Fibroblast of the conjunctiva (primary cell): ENCODE results near the gene RABGAP1L.
"Not testable (repeated sequence)": the region's sequence is repeated elsewhere in the genome, so short reads cannot be mapped to it uniquely, and the experiment has no call there.

ENCODE experiments used
- DNase-seq: peaks from one replicate; pipeline ENCODE4 v3.0.0-alpha.2; 2010; ENCODE audit warnings: low read depth

Gene RABGAP1L

GRCh38 chr1:174997041-174997440 is 837.7 kb downstream of the RABGAP1L start:
- no peak for DNase-seq

GRCh38 chr1:174998569-174999215 is 839.4 kb downstream of the RABGAP1L start:
- DNase-seq, result no peak

DNA sequence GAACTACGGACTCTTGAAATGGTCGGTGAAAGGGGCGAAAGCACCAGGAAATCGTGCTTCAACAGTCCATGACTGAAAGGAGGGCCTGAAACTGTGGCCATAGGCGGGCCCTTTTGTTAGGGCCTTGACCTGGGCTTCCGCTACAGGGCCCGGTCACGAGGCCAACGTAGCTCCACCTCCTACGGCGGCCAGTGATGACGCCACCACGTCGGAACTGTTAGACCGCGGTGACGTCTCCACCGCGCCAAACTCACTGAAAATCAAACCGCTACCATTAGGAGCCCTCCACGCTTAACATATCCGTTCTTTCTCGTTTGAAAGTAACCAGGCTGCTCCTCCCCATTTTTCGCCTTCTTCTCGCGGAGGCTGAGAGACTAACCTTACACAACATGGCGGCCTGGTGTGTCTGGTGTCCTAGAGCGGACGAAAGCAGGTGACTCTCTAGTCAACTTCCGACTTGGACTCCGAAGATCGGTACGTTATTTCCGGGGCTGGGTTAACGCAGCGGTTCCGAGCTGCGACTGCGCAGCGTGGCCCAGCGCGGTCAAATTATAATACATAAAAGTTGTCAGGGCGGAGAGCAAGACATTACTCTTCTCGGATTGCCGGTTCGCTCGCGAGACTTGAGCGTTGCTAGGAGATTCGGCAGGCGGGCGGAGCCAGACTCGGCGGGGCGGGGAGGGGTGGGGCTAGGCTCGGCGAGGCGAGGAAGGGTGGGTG is 840.1 kb downstream of the RABGAP1L start:
- peak; percentile 99 for DNase-seq

DNA sequence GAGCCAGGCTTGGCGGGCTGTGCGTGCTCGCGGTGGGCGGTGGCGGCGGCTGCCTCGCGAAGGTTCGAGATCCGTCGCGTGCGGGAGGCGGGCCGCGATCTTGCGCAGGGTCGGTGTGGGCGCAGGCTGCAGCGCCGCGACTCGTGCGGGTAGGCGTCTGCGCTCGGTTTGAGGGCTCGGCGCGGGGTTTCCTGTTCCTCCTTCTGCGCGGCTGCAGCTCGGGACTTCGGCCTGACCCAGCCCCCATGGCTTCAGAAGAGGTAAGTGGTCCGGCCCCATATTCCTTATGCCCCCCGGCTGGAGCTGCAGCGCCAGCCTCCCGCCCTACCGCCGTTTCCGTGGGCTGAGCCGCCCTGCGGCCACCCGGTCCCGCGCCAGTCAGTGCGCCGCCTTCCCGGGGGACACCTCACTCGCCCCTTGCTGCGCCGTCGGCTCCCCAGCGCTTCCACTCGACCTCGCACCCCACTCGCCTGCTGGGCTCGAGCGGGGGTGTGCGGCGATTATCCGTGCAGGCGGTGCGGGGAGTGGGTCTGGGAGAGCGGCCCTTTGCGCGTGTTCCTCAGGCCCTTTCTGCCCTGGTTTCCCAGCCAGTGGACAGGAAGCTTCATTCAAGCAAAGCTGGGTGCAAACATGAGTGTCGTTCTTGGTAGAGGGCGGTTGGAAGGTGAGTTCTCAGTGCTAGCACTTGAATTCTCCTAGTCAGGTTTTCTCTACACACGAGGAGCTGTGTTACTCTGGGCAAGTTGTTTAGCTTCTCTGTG is 840.8 kb downstream of the RABGAP1L start, which contains the start of gene CACYBP:
Gene CACYBP, plus strand, starts transcription at position 12 of the 761 bp plus-strand sequence. Its CDS starts 234 bp downstream, at position 246.
- DNase-seq, result no peak

DNA sequence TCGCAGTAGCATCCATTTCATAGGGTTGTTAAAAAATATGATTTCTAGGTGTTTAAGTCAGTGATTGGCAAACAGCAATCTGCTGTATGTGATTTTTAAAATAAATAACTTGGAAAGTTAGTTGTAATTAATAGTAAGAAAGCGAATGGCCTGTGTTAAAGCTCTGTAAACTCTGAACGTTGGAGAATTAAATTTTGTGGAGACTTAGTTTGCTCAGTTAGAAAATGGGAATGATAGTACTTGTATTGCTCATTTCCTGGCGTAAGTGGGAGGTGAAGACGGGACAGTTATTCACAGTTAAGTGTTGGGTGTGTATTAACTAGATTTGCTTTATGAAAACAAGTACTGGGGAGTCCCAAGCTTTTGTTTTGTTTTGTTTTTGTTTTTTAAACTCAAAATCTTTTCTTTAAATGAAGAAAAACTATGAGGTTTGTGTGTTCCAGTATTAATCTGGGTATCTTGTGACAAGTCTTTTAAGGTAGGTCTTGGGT is 841.4 kb downstream of the RABGAP1L start:
- DNase-seq, result no peak

GRCh38 chr1:175002910-175003517 is 843.7 kb downstream of the RABGAP1L start:
- no peak for DNase-seq

DNA sequence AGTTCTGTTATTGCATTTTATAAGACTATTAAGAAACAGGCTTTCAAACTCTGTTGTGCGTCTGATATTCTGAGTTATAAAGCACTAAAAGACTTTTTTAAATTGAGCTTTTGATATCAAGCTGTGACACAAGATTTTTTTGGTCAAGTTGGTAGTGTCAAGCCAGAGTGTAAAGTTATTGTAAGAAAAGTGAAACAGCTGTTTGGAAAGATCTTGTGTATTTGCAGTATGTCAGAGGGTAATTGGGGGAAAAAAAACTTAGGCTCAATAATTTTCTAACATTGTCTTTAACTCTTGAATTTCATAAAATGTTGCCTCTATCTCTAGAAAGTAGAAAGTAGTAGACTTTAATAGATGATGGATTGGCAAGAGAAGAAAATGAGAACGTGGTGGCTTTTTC is 844.2 kb downstream of the RABGAP1L start:
- DNase-seq, result no peak

DNA sequence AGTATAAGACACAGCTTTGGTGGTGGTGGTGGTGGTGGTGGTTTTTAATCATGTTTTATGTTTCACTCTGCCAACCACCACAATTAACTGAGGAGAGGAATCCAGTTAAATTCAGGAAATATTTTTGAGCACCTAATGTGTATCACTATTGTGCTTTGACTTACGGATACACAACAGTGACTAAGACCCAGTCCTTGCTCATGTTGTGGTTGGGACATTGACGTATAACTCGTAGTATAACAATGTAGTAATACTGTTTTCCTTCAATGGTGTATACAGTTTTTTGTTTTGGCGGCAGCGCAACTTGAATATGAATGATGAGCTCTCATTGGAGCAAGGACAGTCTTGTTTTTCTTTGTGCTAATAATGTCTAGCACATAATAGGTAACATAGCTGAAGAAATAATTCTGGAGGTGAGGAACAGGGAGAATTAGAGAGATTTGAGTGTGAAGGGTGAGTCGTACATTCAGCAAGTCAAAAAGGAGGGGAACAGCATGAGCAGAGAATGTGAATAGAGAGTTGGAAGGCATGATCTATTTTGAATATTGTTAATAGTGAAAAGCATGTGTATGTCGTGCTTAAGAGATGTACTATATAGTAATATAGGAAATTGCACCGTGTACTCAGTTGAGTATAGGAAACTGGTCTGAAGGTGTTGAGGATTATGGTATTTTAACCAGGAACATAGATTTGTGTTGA is 845.9 kb downstream of the RABGAP1L start:
- DNase-seq, result no peak

DNA sequence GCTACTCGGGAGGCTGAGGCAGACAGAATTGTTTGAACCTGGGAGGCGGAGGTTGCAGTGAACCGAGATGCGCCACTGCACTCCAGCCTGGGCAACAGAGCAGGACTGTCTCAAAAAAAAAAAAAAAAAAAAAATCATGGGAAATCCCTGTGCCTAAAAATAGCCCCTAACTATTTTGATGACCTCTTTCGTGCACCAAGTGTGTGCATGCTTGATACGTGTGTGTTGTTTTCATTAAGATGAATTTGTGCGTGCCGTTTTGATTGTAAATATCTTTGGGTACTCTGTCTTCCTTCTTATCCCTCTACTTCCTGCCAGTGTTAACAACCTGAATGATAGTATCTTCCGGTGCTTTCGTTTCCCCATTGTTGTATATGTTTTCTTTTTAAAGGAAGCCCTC is 850.2 kb downstream of the RABGAP1L start:
- DNase-seq, result no peak

DNA sequence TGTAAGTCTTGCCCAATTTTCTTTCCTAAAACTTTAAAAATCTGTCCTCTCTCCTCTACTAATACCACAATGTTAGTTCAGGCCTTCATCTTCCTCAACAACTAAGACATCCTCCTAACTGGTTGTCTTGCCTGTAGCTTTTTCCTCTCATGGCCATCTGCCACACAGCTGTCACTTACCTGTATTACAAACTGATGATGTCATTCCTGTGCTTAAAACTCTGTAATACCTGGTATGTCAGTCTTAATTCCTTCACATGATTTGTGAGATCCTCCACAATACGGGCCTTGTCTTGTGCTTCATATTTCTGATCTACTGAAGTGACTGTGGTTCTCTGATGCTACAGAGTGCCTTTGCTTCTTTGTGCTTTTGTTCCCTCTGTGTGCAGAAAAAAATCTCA is 854.1 kb downstream of the RABGAP1L start:
- DNase-seq, result no peak

DNA sequence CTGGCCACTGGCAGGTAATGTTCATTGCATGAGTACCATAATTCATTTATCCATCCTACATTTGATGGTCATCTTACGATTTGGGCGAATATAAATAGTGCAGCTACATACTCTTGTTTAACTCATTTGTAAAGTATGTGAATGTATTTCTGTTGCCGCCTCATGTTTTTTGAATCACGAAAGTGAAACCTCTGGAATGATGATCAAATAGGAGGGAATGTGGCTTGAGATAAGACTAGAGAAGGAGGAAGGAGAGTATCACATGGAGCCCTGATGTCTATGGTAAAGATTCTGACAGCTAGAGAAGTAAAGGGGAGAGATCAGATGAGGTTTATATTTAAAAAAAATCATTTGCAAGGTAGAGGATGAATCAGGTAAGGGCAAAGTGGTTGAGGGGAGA is 855.9 kb downstream of the RABGAP1L start:
- DNase-seq, result no peak

GRCh38 chr1:175019524-175019923 is 860.2 kb downstream of the RABGAP1L start:
- no peak for DNase-seq

DNA sequence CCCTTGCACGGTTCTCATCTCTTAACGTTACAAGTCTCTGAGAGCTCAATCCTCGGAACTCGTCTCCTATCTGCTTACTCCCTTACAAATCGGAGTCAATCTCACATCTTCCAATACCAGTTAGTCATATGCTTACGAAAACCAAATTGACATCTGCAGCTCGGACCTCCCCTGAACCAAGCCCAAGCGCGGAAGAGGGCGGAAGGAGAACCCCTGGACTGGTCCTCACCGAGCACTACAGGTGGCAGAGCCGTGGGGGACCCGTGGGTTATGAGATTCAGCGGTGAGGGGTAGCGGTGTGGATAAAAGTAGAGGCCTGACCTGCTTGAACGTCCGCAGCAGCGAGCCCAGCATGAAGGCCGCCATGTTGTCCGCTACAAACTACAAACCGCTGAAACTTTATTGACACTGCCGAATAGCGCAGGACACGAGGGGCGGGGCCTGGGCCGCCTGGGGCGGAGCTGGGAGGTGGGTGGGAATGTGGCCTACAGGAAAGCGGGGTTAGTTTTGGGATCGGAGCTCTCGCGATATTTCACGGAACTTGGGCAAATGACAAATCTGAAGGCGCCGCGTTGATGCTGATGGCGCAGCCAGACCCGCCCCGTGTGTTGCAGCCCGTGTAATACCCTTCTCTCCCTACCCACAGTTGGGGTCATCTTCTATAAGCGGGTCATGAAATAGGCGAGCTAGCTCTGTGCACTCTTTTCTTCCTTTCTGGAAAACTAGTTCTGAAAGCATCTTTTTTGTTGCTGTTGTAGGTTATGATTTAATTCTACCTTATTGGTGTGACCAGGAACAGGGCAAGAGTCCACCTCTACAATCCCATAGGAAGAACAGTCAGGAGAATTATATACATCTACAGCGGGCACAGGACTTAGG is 864.0 kb downstream of the RABGAP1L start, which contains the start of gene MRPS14:
Gene MRPS14, minus strand, starts transcription at position 383 of the 879 bp plus-strand sequence. Its CDS starts 17 bp downstream, at position 366.
- peak; percentile 96 for DNase-seq

GRCh38 chr1:175023922-175024242 is 864.6 kb downstream of the RABGAP1L start:
- DNase-seq, result not testable (repeated sequence)

- no peak for DNase-seq
Measured at GRCh38 chr1:175024773-175025172, 865.5 kb downstream of the RABGAP1L start.

- DNase-seq, result no peak
Measured at GRCh38 chr1:175033953-175034352, 874.6 kb downstream of the RABGAP1L start.

GRCh38 chr1:175034775-175035174 is 875.5 kb downstream of the RABGAP1L start:
- no peak for DNase-seq

DNA sequence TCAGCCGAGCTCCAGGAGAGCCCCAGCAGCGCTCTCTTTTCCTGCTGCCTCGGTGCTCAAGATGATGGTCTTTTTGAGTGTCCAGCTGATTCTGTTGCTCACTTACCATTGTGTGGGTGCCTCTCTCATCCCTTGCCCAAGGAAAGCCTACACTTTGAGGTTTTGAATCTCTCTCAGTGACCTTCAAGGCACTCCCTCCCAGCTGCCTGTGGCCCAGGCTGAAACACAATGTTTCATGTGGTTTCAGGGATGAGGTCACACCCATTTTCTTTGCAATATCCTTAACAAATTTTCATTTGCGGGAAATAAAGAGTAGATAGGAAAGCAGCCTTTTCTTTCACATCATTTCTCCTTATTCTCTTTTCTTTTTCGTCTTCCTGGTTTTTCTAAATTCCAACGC is 876.5 kb downstream of the RABGAP1L start:
- no peak for DNase-seq

DNA sequence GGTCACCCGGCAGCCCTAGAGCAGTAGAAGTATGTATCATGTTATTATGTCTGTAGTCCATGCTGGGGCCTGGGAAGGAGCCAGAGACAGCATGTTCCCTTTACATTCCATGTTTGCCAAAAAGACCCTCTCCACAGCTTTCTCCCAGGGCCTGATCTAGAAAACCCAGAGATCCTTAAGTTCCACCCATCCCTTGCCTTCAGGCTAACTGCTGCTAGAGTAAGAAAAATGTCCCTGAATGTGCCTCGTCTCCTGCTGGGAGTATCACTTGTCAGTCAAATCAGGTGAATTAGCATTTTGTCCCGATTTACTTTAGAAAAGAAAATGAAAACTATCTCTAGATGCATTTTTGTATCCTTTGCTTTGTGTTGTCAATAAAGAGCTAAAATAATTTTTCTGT is 877.2 kb downstream of the RABGAP1L start:
- DNase-seq, result no peak

DNA sequence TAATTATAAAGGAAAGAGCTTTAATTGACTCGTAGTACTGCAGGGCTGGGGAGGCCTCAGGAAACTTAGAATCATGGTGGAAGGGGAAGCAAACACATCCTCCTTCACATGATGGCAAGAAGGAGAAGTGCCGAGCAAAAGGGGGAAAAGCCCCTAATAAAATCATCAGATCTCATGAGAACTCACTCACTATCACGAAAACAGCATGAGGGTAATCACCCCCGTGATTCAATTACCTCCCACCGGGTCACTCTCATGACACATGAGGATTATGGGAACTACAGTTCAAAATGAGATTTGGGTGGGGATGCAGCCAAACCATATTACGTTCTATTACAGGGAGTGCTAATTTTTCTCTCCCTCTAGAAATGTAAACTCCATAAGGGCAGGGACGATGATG is 878.1 kb downstream of the RABGAP1L start:
- DNase-seq, result no peak
